Measurements from ENCODE around the gene RGS13.

GRCh38 chr1:192675716-192676115 is 39.8 kb downstream of the RGS13 start:
- TF ChIP-seq, protein P1, sequence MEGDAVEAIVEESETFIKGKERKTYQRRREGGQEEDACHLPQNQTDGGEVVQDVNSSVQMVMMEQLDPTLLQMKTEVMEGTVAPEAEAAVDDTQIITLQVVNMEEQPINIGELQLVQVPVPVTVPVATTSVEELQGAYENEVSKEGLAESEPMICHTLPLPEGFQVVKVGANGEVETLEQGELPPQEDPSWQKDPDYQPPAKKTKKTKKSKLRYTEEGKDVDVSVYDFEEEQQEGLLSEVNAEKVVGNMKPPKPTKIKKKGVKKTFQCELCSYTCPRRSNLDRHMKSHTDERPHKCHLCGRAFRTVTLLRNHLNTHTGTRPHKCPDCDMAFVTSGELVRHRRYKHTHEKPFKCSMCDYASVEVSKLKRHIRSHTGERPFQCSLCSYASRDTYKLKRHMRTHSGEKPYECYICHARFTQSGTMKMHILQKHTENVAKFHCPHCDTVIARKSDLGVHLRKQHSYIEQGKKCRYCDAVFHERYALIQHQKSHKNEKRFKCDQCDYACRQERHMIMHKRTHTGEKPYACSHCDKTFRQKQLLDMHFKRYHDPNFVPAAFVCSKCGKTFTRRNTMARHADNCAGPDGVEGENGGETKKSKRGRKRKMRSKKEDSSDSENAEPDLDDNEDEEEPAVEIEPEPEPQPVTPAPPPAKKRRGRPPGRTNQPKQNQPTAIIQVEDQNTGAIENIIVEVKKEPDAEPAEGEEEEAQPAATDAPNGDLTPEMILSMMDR (IDR thresholded peaks at IDR 0.05; ENCODE audit: insufficient read depth, low read length) = no peak
- TF ChIP-seq, protein P2, sequence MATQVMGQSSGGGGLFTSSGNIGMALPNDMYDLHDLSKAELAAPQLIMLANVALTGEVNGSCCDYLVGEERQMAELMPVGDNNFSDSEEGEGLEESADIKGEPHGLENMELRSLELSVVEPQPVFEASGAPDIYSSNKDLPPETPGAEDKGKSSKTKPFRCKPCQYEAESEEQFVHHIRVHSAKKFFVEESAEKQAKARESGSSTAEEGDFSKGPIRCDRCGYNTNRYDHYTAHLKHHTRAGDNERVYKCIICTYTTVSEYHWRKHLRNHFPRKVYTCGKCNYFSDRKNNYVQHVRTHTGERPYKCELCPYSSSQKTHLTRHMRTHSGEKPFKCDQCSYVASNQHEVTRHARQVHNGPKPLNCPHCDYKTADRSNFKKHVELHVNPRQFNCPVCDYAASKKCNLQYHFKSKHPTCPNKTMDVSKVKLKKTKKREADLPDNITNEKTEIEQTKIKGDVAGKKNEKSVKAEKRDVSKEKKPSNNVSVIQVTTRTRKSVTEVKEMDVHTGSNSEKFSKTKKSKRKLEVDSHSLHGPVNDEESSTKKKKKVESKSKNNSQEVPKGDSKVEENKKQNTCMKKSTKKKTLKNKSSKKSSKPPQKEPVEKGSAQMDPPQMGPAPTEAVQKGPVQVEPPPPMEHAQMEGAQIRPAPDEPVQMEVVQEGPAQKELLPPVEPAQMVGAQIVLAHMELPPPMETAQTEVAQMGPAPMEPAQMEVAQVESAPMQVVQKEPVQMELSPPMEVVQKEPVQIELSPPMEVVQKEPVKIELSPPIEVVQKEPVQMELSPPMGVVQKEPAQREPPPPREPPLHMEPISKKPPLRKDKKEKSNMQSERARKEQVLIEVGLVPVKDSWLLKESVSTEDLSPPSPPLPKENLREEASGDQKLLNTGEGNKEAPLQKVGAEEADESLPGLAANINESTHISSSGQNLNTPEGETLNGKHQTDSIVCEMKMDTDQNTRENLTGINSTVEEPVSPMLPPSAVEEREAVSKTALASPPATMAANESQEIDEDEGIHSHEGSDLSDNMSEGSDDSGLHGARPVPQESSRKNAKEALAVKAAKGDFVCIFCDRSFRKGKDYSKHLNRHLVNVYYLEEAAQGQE (IDR thresholded peaks at IDR 0.05; ENCODE audit: insufficient replicate concordance, low read depth) = no peak
- TF ChIP-seq GABPA (IDR thresholded peaks at IDR 0.05; ENCODE audit: low read depth) (no peak), POLR2AphosphoS5 (IDR thresholded peaks at IDR 0.05; ENCODE audit: low read depth) (no peak)

Measured in HL-60 (cell line).